WTC11 (cell line): ENCODE data around the gene CLDN20. TPM values are rescaled to one million over a fixed set of nuclear protein-coding genes. Genes with fewer than 3 reads are reported as not detected.

ENCODE experiments used
- ATAC-seq: fragments of 200-7000 bp; cut with Tn5 transposase; 2 replicates; pipeline ENCODE4 v1.10.0; 2021; ENCODE audit warnings: mild to moderate bottlenecking, moderate library complexity
- CTCF ChIA-PET: fragments of 300-600 bp; sonication (Branson Sonifier 250); formaldehyde crosslinking; loops from one replicate; lab custom pipeline; 2021; ENCODE audit warnings: antibody characterized with exemption; lab: Charles Lee
- POLR2A ChIA-PET: fragments of 350-600 bp; sonication (Branson Sonifier 250); formaldehyde crosslinking; loops from one replicate; lab custom pipeline; 2021; ENCODE audit warnings: antibody characterized with exemption; lab: Charles Lee
- DNase-seq: peaks from one replicate; pipeline ENCODE4 v3.0.0; 2021; ENCODE audit warnings: low spot score
- H3K27ac Mint-ChIP-seq: 2 replicates; pipeline ENCODE4 v1.8.0; 2021; ENCODE audit warnings: mixed read lengths
- H3K27me3 Mint-ChIP-seq: 2 replicates; pipeline ENCODE4 v1.8.0; 2021; ENCODE audit warnings: low read depth, mild to moderate bottlenecking, moderate library complexity, mixed read lengths
- H3K36me3 Mint-ChIP-seq: 2 replicates; pipeline ENCODE4 v1.8.0; 2021; ENCODE audit warnings: mixed read lengths
- H3K4me1 Mint-ChIP-seq: 2 replicates; pipeline ENCODE4 v1.8.0; 2022; ENCODE audit warnings: mixed read lengths
- H3K4me3 Mint-ChIP-seq: 2 replicates; pipeline ENCODE4 v1.8.0; 2021; ENCODE audit warnings: mild to moderate bottlenecking, moderate library complexity, mixed read lengths
- H3K9me3 Mint-ChIP-seq: 2 replicates; pipeline ENCODE4 v1.8.0; 2021; ENCODE audit warnings: mixed read lengths
- EMX1 ChIP-seq: fragments of 250-450 bp; sonication (Bioruptor Pico); IDR thresholded peaks from 2 replicates; pipeline ENCODE4 v1.8.0; 2021; ENCODE audit warnings: mild to moderate bottlenecking
- IRF1 ChIP-seq: sonication (generic); formaldehyde crosslinking; IDR thresholded peaks from 2 replicates; pipeline ENCODE4 v1.8.0; 2023; ENCODE audit warnings: missing genetic modification reagents
- IRF2 ChIP-seq: sonication (generic); formaldehyde crosslinking; IDR thresholded peaks from 2 replicates; pipeline ENCODE4 v1.8.0; 2022; ENCODE audit warnings: low read depth, missing genetic modification reagents, borderline replicate concordance
- KAT7 ChIP-seq: sonication (generic); formaldehyde crosslinking; IDR thresholded peaks from 2 replicates; pipeline ENCODE4 v1.8.1; 2023; ENCODE audit warnings: missing genetic modification reagents, mild to moderate bottlenecking, borderline replicate concordance
- MXD4 ChIP-seq: fragments of 250-450 bp; sonication (Bioruptor Pico); IDR thresholded peaks from 2 replicates; pipeline ENCODE4 v1.8.0; 2021; ENCODE audit warnings: mild to moderate bottlenecking, moderate library complexity, borderline replicate concordance
- NFYB ChIP-seq: sonication (generic); formaldehyde crosslinking; conservative IDR thresholded peaks from 2 replicates; pipeline ENCODE4 v1.8.0; 2022; ENCODE audit warnings: low read depth, missing genetic modification reagents
- NR1H2 ChIP-seq: sonication (generic); formaldehyde crosslinking; IDR thresholded peaks from 2 replicates; pipeline ENCODE4 v1.9.0; 2021; ENCODE audit warnings: mild to moderate bottlenecking, moderate library complexity, missing genetic modification reagents
- NR2C2 ChIP-seq: sonication (generic); formaldehyde crosslinking; IDR thresholded peaks from 2 replicates; pipeline ENCODE4 v1.8.0; 2022; ENCODE audit warnings: mild to moderate bottlenecking, missing genetic modification reagents
- PRRX2 ChIP-seq: fragments of 250-450 bp; sonication (Bioruptor Pico); IDR thresholded peaks from 2 replicates; pipeline ENCODE4 v1.8.0; 2021; ENCODE audit warnings: mild to moderate bottlenecking
- RELA ChIP-seq: sonication (generic); formaldehyde crosslinking; IDR thresholded peaks from 2 replicates; pipeline ENCODE4 v1.8.1; 2022; ENCODE audit warnings: missing genetic modification reagents, mild to moderate bottlenecking, borderline replicate concordance
- TCF7 ChIP-seq: sonication (generic); formaldehyde crosslinking; IDR thresholded peaks from 2 replicates; pipeline ENCODE4 v1.8.0; 2022; ENCODE audit warnings: mild to moderate bottlenecking, low read depth, missing genetic modification reagents, moderate library complexity
- ZNF121 ChIP-seq: sonication (generic); formaldehyde crosslinking; IDR thresholded peaks from 2 replicates; pipeline ENCODE4 v1.8.0; 2023; ENCODE audit warnings: missing genetic modification reagents
- ZNF138 ChIP-seq: sonication (generic); formaldehyde crosslinking; conservative IDR thresholded peaks from 2 replicates; pipeline ENCODE4 v1.8.1; 2022; ENCODE audit warnings: mild to moderate bottlenecking, moderate library complexity, missing genetic modification reagents
- ZNF423 ChIP-seq: fragments of 250-450 bp; sonication (Bioruptor Pico); IDR thresholded peaks from 2 replicates; pipeline ENCODE4 v2.1.2; 2022; ENCODE audit warnings: mild to moderate bottlenecking, moderate library complexity
- ZNF512 ChIP-seq: sonication (generic); formaldehyde crosslinking; IDR thresholded peaks from 2 replicates; pipeline ENCODE4 v1.8.1; 2022; ENCODE audit warnings: missing genetic modification reagents, borderline replicate concordance
- total RNA-seq: library from RNA; stranded (reverse); gene quantifications from 3 replicates; pipeline ENCODE4 v1.2.3, GENCODE V29; 2021
- TF ChIP-seq, protein P1 (sequence below): sonication (generic); formaldehyde crosslinking; IDR thresholded peaks from 2 replicates; pipeline ENCODE4 v1.8.1; 2023; ENCODE audit warnings: mild to moderate bottlenecking, moderate library complexity, missing genetic modification reagents
- TF ChIP-seq, protein P2 (sequence below): fragments of 250-450 bp; sonication (Bioruptor Pico); IDR thresholded peaks from 2 replicates; pipeline ENCODE4 v2.1.2; 2022; ENCODE audit warnings: mild to moderate bottlenecking, moderate library complexity
- TF ChIP-seq, protein P3 (sequence below): sonication (generic); formaldehyde crosslinking; IDR thresholded peaks from 2 replicates; pipeline ENCODE4 v1.8.1; 2023; ENCODE audit warnings: mild to moderate bottlenecking, missing genetic modification reagents, moderate library complexity

Gene CLDN20
- total RNA-seq, 1 experiment from 2014 or later, result not detected

DNA sequence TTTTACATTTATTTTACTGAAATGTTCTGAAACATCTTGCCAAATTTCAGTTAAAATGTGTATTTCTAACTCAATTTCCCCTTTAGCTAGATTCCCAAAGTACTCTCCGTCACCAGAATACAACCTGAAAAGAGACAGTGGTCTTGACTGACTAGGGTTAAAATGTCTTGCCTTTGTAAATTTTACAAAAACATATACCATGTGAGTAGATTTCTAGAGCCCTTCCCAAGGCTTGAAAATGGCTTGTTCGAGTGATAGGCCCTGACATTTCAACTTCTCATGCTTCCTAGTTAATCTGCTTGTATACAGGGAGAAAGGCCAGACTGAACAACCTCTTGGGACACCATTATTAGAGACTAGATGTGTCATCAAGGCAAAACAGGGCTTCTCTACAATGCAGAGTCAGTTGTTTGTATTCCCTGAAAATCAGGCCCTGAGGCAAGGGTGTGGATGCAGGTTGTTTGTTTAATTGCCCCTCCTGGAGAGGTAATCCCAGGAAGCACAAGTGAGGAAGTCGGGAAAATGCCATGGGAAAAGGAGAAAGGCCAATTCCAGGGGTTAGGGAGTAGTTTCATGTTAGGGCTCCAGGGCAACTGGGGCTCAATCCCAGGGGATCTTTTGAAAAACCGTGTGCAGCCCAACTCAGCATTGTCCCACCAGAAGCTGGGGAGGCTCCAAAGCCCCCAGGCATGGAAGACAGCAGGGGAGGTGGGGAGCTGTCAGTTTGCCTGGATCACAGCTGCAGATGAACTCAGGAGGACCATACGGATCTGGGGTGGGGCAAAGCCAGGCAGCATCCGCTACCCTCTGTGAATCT is 62.1 kb downstream of the CLDN20 start:
- peak; percentile 65 for ATAC-seq
- TF ChIP-seq ZNF423 (CRISPR knock-in tag) (no peak), KAT7 (CRISPR knock-in tag) (no peak), PRRX2 (CRISPR knock-in tag) (no peak), NFYB (no peak), NR1H2 (CRISPR knock-in tag) (no peak), EMX1 (CRISPR knock-in tag) (no peak), IRF1 (CRISPR knock-in tag) (no peak), TCF7 (CRISPR knock-in tag) (no peak), ZNF512 (CRISPR knock-in tag) (no peak), ZNF138 (CRISPR knock-in tag) (no peak), RELA (no peak), IRF2 (CRISPR knock-in tag) (no peak), MXD4 (CRISPR knock-in tag) (no peak), ZNF121 (no peak), NR2C2 (no peak)
- TF ChIP-seq, protein P1, sequence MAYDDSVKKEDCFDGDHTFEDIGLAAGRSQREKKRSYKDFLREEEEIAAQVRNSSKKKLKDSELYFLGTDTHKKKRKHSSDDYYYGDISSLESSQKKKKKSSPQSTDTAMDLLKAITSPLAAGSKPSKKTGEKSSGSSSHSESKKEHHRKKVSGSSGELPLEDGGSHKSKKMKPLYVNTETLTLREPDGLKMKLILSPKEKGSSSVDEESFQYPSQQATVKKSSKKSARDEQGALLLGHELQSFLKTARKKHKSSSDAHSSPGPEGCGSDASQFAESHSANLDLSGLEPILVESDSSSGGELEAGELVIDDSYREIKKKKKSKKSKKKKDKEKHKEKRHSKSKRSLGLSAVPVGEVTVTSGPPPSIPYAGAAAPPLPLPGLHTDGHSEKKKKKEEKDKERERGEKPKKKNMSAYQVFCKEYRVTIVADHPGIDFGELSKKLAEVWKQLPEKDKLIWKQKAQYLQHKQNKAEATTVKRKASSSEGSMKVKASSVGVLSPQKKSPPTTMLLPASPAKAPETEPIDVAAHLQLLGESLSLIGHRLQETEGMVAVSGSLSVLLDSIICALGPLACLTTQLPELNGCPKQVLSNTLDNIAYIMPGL (CRISPR knock-in tag), result no peak
- TF ChIP-seq, protein P2, sequence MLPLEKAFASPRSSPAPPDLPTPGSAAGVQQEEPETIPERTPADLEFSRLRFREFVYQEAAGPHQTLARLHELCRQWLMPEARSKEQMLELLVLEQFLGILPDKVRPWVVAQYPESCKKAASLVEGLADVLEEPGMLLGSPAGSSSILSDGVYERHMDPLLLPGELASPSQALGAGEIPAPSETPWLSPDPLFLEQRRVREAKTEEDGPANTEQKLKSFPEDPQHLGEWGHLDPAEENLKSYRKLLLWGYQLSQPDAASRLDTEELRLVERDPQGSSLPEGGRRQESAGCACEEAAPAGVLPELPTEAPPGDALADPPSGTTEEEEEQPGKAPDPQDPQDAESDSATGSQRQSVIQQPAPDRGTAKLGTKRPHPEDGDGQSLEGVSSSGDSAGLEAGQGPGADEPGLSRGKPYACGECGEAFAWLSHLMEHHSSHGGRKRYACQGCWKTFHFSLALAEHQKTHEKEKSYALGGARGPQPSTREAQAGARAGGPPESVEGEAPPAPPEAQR (CRISPR knock-in tag), result no peak
- TF ChIP-seq, protein P3, sequence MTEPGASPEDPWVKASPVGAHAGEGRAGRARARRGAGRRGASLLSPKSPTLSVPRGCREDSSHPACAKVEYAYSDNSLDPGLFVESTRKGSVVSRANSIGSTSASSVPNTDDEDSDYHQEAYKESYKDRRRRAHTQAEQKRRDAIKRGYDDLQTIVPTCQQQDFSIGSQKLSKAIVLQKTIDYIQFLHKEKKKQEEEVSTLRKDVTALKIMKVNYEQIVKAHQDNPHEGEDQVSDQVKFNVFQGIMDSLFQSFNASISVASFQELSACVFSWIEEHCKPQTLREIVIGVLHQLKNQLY (CRISPR knock-in tag), result no peak
- no peak for DNase-seq
- no peaks in the 10 kb centered on the region for H3K36me3 Mint-ChIP-seq
- H3K4me1 Mint-ChIP-seq, result peaks cover 26% of the 10 kb centered on the region
- no peaks in the 10 kb centered on the region for H3K9me3 Mint-ChIP-seq
- POLR2A ChIA-PET, result no interaction called here
- H3K4me3 Mint-ChIP-seq, result no peak overlapping the region
- H3K27me3 Mint-ChIP-seq, result no peaks in the 10 kb centered on the region
- CTCF ChIA-PET, result interaction anchor here (1.6 kb wide), 1 partner anchor 8 kb away, joined by 3 read pairs; no protein-coding TSS in a partner anchor
- peak overlapping the region; percentile 68; the same call in 1 of the 2 replicates for H3K27ac Mint-ChIP-seq

Other genes starting within 250 kb of the CLDN20 start
- 40.7 to 43.6 TPM (median 41.8 TPM) in 3 replicates for gene TFB1M, start 50.5 kb downstream of the CLDN20 start, total RNA-seq
- gene NOX3, start 191.8 kb downstream of the CLDN20 start, total RNA-seq, result 0.09 TPM in 1 of 3 replicates, not detected in the others